Right renal cortex interstitium (tissue), 3 donors: ENCODE results near the gene GPR89A. TPM values are rescaled to one million over a fixed set of nuclear protein-coding genes. Genes with fewer than 3 reads are reported as not detected.
"Not testable (repeated sequence)": the region's sequence is repeated elsewhere in the genome, so short reads cannot be mapped to it uniquely, and the experiment has no call there.

Experiments used
- DNase-seq, 3 donors: peaks; one replicate each; pipeline ENCODE4 v3.0.0-alpha.2; 2013; ENCODE audit warnings: low read depth in 3 of 3, low spot score in 2 of 3
- polyA plus RNA-seq, 3 donors: library from polyadenylated mRNA; unstranded; fragments of 120-200 nt; gene quantifications; one replicate each; pipeline ENCODE4 v1.2.1, GENCODE V29; 2013; ENCODE audit not compliant: insufficient read length in 3 of 3

GPR89A gene
- 10 to 100 TPM; 38.5 to 53.0 (median 45.1) TPM for polyA plus RNA-seq

DNA sequence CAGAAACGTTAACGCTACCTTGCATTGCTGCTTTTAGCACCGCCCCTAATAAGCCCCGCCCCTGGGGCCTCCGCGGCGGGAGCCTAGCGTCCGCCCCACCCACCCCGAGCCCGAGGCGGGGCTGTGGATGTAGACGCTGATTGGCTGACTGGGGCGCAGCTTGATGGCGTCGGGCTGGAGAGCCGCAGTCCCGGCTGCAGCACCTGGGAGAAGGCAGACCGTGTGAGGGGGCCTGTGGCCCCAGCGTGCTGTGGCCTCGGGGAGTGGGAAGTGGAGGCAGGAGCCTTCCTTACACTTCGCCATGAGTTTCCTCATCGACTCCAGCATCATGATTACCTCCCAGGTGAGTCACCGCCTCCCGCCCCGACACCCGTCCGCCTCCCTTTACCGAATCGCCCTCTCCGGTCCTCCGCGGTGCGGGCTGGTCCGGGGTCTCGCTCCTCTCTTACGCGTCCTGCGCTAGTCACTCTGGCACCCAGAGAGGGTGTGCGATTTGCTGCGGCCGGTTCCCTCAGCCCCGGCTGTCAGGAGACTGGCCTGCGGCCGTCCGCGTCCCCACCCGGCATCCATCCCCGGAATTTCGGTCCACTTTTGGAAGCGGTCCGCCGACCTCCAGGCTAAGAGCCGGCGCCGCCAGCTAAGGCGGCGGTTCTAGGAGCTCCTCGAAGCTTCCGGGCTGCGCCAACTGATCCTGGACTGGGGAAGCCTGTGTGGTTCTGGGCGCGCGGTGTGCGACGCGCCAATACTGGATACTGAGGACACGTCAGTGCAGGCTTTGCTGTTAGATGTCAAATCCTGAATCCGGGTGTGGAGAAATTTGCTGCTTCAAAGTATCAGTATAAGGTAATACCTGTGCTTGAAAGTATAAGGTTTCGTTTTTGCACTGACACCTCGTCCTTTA, at the start of gene GPR89A:
TSS of gene GPR89A (plus strand) at position 156 of the 901 bp plus-strand sequence. CDS start at position 302, 146 bp downstream.
- DNase-seq, result peak; percentile 72 to 85 (median 79)

DNA sequence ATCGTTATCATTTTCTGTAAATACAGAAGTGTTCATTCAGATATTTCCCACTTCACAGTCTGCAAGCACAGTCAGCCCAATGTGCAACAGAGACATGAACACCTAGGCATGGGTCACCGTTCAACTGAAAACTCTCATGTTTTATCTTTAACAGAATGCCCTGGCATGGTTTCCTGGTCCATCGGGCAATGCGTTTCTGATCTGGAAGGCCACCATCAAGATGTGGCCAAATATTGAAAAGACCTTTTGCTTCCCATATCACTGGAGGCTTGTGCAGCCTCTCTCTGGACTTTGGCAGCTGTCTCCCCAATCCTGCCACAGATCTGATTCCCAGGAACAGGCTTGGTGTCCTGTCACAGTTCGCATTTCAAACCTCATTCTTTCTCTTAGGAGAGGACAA, 21.0 kb upstream of the GPR89A start:
- not testable (repeated sequence) for DNase-seq

DNA sequence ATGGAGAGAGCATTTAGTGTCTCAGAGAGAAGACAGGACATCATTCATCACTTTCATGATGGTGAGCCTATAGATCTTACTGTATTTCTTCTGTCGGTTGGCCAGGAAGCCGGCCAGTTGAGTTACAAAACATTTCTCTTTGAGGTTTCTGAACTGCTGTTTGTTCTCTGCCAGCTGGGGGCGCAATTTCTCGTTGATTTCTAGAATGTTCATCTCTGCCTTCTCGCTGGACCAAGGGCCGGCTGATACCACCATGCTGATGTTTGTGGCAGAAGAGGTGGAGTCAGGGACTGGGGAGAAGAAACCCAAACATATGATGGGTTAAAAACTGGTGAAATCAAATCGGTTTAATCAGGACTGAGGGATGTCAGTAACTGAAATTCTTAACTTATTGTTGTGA, 17.0 kb upstream of the GPR89A start:
- DNase-seq, result not testable (repeated sequence)

DNA sequence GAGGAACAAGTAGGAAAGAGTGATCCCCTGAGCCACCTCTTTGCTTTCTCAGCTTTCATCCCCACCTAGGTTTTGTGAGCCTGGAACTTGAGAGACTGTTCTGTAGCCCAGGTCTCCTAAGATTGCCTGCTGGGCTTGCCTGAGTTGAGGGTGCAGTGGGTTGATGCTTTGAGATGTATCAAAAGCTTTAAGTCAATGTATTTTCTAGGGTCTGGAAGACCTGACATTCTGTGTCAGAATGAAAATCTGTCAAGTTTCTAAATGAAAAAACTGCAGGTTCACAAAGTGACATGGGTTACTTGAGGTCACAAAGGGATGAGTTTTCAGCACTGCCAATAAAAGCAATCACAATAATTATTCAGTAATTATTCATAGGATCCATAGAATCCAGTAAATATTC, 15.4 kb upstream of the GPR89A start:
- DNase-seq, result not testable (repeated sequence)

DNA sequence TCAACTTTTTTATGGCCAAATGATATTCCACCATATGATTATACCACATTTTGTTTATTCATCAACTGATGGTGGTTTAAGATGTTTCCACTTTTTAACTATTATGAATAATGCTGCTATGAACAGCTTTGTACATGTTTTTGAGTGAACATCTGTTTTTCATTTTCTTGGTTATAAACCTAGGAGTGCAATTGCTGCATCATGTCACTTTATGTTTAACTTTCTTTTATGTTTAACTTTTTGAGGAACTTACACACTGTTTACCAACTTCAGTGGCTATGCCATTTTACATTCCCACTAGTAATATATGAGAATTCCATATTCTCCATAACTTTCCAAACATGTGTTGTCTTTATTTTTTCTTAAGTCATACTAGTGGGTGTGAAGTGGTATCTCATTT, 12.4 kb upstream of the GPR89A start:
- DNase-seq, result not testable (repeated sequence)

DNA sequence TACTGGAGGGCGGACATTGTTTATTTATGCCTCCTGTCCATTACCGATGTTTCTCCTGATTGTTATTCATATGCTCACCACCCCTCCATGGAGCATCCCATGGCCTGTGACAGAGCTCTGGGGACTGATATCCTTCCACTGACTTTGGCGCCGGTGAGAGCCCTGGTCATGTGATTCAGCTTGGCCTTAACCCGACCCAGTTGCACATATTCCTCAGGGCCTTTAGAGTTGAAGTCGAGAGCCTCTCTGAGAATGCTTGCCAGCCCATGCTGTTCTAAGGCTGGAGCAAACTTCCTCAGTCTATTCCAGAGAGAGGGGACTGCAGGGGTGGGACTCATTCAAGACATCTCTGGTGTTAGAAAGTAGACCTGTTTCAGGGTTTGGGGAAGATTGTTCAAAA, 11.6 kb upstream of the GPR89A start:
- DNase-seq, result not testable (repeated sequence)

DNA sequence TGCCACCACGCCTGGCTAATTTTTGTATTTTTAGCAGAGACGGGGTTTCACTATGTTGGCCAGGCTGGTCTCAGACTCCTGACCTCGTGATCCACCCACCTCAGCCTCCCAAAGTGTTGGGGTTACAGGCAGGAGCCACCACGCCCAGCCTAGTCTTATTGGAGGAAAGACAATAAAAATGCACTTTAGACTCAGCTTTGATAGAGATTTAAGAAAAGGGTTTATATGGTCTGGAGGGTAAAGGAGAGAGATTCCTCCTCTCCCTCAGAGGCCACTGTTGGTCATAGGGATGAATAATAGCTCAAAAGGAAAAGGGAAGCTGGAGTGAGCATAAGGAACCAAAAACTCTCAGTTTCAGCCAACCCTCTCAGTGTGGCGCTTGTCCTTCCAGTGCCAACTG, 8.4 kb upstream of the GPR89A start:
- not testable (repeated sequence) for DNase-seq

DNA sequence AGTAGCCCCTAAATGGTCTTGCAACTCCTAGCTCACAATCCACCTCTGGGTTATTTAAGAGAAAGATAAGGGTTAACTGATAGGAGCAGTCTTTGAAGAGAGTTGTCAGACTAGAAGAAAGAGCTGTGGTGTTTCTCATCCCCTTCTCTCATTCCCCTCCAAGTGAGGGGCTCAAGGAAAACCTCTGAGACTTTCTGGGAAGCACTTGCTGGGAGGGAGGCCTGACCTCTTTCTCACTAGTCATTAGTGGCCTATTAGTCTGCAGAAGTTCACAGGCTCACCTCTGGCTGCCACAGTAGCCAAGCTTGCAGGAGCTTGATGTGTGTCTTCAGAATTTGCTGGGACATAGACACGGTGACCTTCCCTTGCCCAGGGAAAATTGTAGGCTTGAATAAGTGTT, 6.2 kb upstream of the GPR89A start:
- no peak for DNase-seq

DNA sequence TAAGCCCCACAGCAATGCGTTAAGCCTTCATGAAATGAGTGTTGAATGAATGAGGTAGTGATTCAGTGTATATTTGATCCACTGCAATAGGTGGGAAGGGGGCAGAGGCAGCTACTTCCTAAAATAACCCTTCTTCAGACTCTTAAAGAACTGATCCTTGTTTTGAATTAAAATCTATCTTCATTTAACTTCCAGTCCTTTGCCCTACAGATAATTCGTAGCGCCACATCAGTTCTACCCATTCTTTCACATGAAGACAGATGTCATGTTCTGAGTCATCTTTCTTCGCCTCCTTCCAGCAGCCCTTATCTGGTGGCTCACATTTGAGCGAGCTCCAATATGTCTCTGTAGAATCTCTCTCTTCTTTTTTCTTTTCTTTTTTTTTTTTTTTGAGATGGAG, 948 bp upstream of the GPR89A start:
- not testable (repeated sequence) for DNase-seq

DNA sequence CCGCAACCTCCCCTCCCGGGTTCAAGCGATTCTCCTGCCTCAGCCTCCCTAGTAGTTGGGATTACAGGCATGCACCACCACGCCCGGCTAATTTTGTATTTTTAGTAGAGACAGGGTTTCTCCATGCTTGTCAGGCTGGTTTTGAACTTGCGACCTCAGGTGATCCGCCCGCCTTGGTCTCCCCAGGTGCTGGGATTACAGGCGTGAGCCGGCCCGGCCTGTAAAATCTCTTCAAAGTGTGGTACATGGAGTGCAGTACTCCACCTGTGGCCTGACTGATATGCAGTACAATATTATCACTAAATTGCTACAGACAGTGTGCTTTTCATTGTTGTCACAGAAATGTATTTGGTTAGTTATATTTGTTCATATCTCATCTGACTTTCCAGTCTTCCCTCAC, 499 bp upstream of the GPR89A start:
- not testable (repeated sequence) for DNase-seq

DNA sequence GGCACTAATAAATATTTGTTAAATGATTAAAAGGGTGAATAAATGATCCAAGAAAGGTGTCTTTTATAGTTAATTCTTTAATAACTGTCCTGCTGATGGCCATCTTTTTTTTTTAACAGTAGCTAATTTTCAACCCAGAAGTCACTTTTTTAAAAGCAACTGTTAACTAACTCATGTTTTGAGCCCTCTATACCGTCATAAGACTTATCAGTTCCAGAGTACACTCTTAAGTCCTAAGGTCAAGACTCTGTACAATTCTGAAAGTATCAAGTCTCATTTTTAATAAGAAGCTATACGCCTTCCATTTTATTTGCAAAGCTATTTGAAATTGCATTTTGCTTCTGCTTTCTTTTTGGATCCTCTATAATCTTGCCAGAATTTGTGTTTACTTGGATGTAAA, 3.0 kb downstream of the GPR89A start:
- not testable (repeated sequence) for DNase-seq

DNA sequence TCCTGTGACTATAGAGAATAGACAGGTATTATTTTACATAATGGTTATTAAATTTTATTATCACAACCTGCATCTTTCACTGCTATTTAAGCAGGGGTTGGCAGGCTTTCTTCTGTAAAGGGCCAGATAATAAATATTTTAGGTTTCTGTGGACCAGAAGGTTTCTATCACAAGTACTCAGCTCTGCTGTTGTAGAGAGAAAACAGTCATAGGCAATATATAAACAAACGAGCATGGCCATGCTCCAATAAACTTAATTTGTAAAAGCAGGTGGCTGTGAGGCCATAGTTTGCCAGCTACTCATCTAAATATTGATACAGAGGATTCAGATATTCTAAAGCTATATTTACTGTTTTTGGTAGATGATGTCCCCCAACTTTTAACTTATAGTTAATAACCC, 12.3 kb downstream of the GPR89A start:
- DNase-seq, result not testable (repeated sequence)

DNA sequence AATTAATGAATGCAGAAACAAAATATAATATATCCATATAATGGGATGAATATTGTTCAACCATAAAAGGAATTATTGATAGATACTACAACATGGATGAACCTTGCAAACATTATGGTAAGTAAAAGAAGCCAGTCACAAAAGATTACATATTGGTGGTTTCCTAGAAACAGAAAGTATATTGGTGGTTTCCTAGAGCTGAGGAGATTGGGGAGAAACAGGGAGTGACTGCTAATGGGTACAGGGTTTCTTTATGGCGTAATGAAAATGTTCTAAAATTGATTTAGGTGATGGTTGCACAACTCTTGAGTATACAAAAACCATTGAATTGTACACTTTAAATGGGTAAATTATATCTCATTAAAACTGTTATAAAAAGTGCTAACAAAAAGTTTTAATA, 14.4 kb downstream of the GPR89A start:
- DNase-seq, result not testable (repeated sequence)

DNA sequence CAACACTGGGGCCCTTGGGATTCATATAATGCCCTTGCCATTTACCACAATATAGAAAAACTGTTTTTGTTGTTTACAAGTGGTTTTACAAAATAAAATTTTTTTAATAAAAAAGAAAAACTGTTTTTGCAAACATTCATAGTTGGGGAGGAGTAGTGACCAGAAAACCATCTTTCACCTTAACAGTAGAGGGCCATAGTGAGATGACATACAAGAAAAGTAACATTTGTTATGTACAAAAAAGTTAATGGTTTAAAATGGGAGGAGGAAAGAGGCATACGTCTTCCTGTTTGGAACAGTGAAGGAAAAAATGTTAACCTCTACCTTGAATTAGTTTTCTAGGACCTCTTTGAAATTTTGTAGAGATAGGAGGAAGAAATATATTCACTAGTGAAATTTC, 28.4 kb downstream of the GPR89A start:
- DNase-seq, result not testable (repeated sequence)

DNA sequence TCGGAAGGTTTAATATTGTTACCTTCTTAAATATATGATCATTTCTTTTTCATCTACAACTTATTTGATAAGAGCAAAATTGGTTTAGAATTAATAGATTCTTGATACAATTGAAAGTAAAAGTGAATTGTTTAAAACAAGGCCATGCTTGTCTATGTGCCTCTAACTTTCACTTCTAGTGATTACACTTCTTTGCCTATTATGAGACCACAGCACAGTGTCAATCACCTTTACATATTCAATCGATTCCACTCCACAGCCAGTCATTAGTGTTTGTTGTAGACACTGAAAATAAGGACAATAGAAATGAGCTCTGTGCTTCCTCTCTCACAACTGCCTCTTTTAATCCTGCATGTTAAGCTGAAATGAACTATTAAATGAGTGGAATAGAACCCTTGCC, 34.1 kb downstream of the GPR89A start:
- not testable (repeated sequence) for DNase-seq

DNA sequence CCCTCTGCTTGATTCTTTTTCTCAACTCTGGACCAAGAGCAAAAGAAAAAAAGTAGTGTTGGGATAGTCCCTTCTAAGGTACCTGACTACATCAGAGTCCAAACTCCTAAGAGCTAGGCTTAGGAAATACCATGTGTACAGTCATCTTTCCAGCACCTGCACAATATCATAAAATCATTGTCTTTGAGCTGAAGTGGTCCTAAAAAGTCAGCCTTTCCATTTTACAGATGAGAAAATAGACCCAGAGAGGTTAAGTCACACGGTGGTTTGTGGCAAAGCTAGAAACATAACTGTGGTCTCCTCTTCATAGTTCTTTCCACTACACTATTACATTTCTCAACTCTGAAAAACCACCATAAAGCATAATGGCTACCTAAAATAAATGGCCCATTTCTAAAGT, 36.2 kb downstream of the GPR89A start:
- DNase-seq, result not testable (repeated sequence)

DNA sequence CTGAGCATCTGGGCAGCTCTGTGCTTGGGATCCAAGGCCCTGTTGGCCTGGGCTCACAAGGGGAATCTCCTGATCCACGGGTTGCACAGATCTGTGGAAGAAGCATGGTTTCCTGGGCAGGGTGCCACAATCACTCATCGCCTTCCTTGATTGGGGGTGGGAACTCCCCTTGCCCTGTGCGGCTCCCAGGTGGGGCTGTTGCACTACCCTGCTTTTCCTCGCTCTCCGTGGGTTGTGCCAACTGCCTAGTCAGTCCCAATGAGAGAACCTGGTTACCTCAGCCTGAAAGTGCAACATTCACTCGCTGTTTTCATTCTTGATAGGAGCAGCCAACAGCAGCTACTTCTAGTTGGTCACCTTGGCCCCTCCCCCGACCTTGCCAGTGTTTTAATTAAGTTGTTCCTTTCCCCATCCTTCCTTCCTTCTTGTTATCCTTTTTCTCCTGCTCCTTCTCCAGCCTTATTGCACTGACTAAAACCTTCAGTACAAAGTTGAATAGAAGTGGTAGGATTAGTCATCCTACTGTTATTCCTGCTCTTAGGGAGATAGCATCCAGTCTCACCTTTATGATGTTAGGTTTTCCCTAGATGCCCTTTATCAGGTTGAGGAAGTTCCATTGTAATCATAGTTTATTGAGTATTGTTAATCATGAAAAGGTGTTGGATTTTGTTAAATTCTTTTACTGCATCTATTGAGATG, 48.6 kb downstream of the GPR89A start:
- DNase-seq, result not testable (repeated sequence)

DNA sequence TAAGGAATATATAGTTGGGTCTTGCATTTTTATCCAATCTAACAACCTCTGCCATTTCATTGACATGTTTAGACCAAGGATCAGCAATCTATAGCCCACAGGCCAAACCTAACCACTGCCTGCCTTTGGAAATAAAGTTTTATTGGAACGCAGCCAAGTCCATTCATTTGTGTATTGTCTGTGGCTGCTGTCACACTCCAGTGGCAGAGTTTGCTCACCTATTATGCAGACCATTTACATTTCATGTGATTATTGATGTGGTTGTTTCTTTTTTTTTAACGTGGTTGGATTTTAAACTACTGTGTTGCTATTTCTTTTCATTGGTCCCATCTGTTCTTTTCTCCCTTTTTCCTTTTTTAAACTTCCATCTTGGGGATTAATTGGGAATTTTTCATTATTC, 54.7 kb downstream of the GPR89A start:
- DNase-seq, result not testable (repeated sequence)

DNA sequence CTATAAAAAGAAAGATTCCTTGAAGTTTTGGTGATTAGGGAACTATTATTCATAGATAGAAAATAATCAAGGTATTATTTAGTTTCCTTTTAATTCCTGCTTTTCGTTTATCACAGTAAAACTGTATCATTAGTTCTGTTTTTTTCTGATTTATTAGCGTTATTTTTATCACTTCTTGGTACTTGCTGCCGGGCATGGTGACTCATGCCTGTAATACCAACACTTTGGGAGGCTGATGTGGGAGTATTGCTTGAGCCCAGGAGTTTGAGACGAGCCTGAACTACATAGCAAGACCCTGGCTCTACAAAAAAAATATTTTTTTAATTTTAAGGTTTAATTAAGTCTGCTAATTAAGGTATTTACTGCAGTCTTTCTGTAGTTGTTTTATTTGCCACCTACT, 57.2 kb downstream of the GPR89A start:
- not testable (repeated sequence) for DNase-seq

DNA sequence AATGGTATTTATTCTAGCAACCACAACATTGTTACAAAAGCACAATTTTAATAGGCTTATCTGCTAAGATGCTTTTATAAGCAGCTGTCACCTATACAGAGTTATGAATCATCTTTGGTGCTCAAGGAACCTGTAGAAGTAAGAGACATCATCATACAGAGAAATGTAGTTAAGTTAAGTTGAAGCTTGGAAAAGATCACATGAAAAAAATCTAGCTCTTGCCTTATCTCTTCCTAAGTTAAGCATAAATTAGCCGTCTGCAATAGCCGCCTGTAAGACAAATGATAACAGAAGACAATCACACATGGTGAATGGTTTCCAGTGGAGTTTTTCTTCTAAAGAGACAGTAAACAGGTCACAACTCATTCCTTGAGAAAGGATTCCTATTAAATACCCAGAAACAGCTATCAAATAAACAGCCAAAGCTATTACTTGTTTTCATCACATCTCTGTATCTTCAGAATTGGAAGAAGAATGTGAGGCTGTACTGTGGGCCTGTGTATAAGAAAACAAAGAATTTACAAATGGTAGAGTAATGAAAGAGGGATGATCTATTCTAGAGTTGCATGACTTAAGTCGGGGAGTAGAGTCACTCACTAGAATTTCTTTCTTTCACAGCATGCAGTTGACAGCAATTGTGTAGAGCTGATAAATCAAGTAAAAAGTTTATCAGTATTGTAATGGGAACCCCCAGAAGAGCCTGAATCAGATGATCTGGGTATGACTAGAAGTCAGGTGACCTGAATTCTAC, 63.4 kb downstream of the GPR89A start:
- DNase-seq, result not testable (repeated sequence)

DNA sequence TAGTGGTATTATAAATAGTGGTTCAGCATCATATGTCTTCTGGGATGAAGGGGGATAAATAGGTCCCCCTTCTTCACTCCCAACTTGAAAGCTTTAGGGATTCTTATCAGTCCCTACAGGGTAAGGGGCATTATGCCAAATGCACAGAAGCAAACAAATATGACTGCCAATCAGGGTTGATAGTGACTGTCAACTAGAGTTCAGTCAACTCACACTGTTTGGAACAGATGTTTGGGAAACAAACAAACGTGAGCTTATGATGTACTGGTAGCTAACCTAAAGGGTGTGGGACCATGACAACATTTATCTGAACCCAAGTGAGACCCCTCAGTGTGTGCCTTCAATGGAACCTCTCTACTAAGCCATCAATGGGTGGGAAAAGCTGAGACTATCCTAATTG, 65.4 kb downstream of the GPR89A start:
- DNase-seq, result not testable (repeated sequence)
